ENCODE results near the gene RBFOX1. TPM values are rescaled to one million over a fixed set of nuclear protein-coding genes. Genes with fewer than 3 reads are reported as not detected.

RBFOX1 gene
- total and polyA plus RNA-seq, 2 donors (not counting 1 experiment from before 2014, with no cell fraction given), result not detected

DNA sequence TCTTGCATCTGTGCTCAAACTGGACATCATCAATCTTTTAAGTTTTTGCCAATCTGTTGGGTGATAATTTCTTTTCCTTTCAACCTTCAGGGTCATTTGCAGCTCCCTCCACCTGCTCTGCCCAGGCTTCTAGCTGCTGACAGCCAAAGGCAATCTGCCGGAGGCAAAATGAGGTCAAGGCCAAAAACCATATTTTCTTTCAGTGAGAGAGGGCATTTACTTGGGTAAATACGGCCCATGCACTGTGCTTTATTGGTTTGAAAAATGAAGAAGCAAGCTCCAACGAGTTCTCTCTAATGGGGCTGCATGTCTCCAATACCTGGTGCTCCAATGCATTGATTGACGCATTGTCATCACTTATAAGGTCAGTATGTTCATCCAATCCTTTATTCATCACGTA is 23.1 kb downstream of the RBFOX1 start:
- Mint-ChIP-seq H3K4me3 (no peak overlapping the region), H3K4me1 (no peaks in the 10 kb centered on the region), H3K27me3 (no peaks in the 10 kb centered on the region), H3K9me3 (ENCODE audit: insufficient read depth) (peaks cover 2% of the 10 kb centered on the region), H3K27ac (no peak overlapping the region)
- Histone ChIP-seq H3K4me3 (ENCODE audit: control extremely low read depth in 1 of 5, extremely low read depth in 1 of 5, insufficient read depth in 1 of 5, low read depth in 2 of 5, low read length in 4 of 5) (no peak overlapping the region), H2AFZ (ENCODE audit: insufficient read depth, low read depth, low read length, poor library complexity, severe bottlenecking) (no peak overlapping the region), H3K9me3 (ENCODE audit: control extremely low read depth in 1 of 3, control insufficient read depth in 2 of 3, insufficient read depth in 1 of 3, low read length in 2 of 3) (peaks cover 0 to 6% (median 0%) of the 10 kb centered on the region in 3 donors), H3K79me2 (ENCODE audit: control insufficient read depth, insufficient read depth, low read length) (no peaks in the 10 kb centered on the region), H3K27ac (ENCODE audit: low read length in 2 of 2) (no peak overlapping the region), H3K4me1 (ENCODE audit: control insufficient read depth in 2 of 2, insufficient read depth in 2 of 2, low read length in 2 of 2) (no peaks in the 10 kb centered on the region), H3K27me3 (replicated peaks in 1 of 4; ENCODE audit: control extremely low read depth in 1 of 4, control insufficient read depth in 3 of 4, insufficient read depth in 4 of 4, low read length in 3 of 4) (no peaks in the 10 kb centered on the region), H3K9ac (ENCODE audit: low read length) (no peak overlapping the region), H3K36me3 (replicated peaks in 1 of 2; ENCODE audit: control extremely low read depth in 1 of 2, control insufficient read depth in 1 of 2, extremely low read depth in 1 of 2, insufficient read depth in 2 of 2, low read length in 1 of 2) (no peaks in the 10 kb centered on the region), H4K20me1 (ENCODE audit: control insufficient read depth, insufficient read depth, low read length, poor library complexity, severe bottlenecking) (no peaks in the 10 kb centered on the region), H3K4me2 (replicated peaks; ENCODE audit: low read depth, low read length, poor library complexity, severe bottlenecking) (no peak overlapping the region)
- TF ChIP-seq EZH2 (IDR thresholded peaks at IDR 0.05; ENCODE audit: borderline replicate concordance, insufficient read depth, low read depth, low read length, poor library complexity, severe bottlenecking), result no peak
- TF ChIP-seq CTCF (IDR thresholded peaks at IDR 0.05), result no peak
- no peak for ATAC-seq (ENCODE audit: low read depth)
- intact Hi-C loops (cut with micrococcal nuclease), result no loop called here
- CTCF ChIA-PET, result no interaction called here
- POLR2A ChIA-PET, result no interaction called here
- WGBS (ENCODE audit: insufficient coverage), result 83% methylated on average over 3 of the region's 5 CpGs
- DNase-seq, result no peak

- DNase-seq, result no peak
- Histone ChIP-seq H3K36me3 (replicated peaks in 1 of 2; ENCODE audit: control extremely low read depth in 1 of 2, control insufficient read depth in 1 of 2, extremely low read depth in 1 of 2, insufficient read depth in 2 of 2, low read length in 1 of 2) (no peaks in the 10 kb centered on the region), H3K79me2 (ENCODE audit: control insufficient read depth, insufficient read depth, low read length) (no peaks in the 10 kb centered on the region), H3K9me3 (ENCODE audit: control extremely low read depth in 1 of 3, control insufficient read depth in 2 of 3, insufficient read depth in 1 of 3, low read length in 2 of 3) (peaks cover 0 to 9% (median 5%) of the 10 kb centered on the region in 3 donors), H3K4me2 (replicated peaks; ENCODE audit: low read depth, low read length, poor library complexity, severe bottlenecking) (no peak overlapping the region), H3K4me3 (ENCODE audit: control extremely low read depth in 1 of 5, extremely low read depth in 1 of 5, insufficient read depth in 1 of 5, low read depth in 2 of 5, low read length in 4 of 5) (no peak overlapping the region), H3K9ac (ENCODE audit: low read length) (no peak overlapping the region), H3K4me1 (ENCODE audit: control insufficient read depth in 2 of 2, insufficient read depth in 2 of 2, low read length in 2 of 2) (no peaks in the 10 kb centered on the region), H3K27ac (ENCODE audit: low read length in 2 of 2) (no peak overlapping the region), H2AFZ (ENCODE audit: insufficient read depth, low read depth, low read length, poor library complexity, severe bottlenecking) (no peak overlapping the region), H4K20me1 (ENCODE audit: control insufficient read depth, insufficient read depth, low read length, poor library complexity, severe bottlenecking) (no peaks in the 10 kb centered on the region), H3K27me3 (replicated peaks in 1 of 4; ENCODE audit: control extremely low read depth in 1 of 4, control insufficient read depth in 3 of 4, insufficient read depth in 4 of 4, low read length in 3 of 4) (no peaks in the 10 kb centered on the region)
- Mint-ChIP-seq H3K27ac (no peak overlapping the region), H3K27me3 (no peaks in the 10 kb centered on the region), H3K9me3 (ENCODE audit: insufficient read depth) (no peaks in the 10 kb centered on the region), H3K4me1 (no peaks in the 10 kb centered on the region), H3K4me3 (no peak overlapping the region)
- intact Hi-C loops (cut with micrococcal nuclease), result no loop called here
- WGBS (ENCODE audit: insufficient coverage), result 91% methylated on average over 6 of the region's 10 CpGs
- CTCF ChIA-PET, result no interaction called here
- no peak for ATAC-seq (ENCODE audit: low read depth)
- no peak for TF ChIP-seq CTCF (IDR thresholded peaks at IDR 0.05)
- no peak for TF ChIP-seq EZH2 (IDR thresholded peaks at IDR 0.05; ENCODE audit: borderline replicate concordance, insufficient read depth, low read depth, low read length, poor library complexity, severe bottlenecking)
- POLR2A ChIA-PET, result no interaction called here
Measured at GRCh38 chr16:7361416-7362129, 28.9 kb downstream of the RBFOX1 start.
